GM11168 (cell line): ENCODE data around the gene HSPA12A.

ENCODE experiments used
- in situ Hi-C: fragments of 300-500 bp; cut with MboI; formaldehyde crosslinking; loops from one replicate; pipeline ENCODE4 v1.12.0; 2022; ENCODE audit warnings: low sequenced_read_pairs; ENCODE audit not compliant: unreplicated experiment

HSPA12A gene

GRCh38 chr10:116771959-116772585, 29.7 kb upstream of the HSPA12A start:
- in situ Hi-C loops: no loop called here

GRCh38 chr10:116771101-116771958, 29.0 kb upstream of the HSPA12A start:
- in situ Hi-C loops: no loop called here

GRCh38 chr10:116770281-116770680, 27.9 kb upstream of the HSPA12A start:
- in situ Hi-C loops: no loop called here

GRCh38 chr10:116769791-116770190, 27.4 kb upstream of the HSPA12A start:
- in situ Hi-C loops: no loop called here

GRCh38 chr10:116769368-116769767, 27.0 kb upstream of the HSPA12A start:
- in situ Hi-C loops: no loop called here

GRCh38 chr10:116768786-116769185, 26.4 kb upstream of the HSPA12A start:
- in situ Hi-C loops: no loop called here

DNA sequence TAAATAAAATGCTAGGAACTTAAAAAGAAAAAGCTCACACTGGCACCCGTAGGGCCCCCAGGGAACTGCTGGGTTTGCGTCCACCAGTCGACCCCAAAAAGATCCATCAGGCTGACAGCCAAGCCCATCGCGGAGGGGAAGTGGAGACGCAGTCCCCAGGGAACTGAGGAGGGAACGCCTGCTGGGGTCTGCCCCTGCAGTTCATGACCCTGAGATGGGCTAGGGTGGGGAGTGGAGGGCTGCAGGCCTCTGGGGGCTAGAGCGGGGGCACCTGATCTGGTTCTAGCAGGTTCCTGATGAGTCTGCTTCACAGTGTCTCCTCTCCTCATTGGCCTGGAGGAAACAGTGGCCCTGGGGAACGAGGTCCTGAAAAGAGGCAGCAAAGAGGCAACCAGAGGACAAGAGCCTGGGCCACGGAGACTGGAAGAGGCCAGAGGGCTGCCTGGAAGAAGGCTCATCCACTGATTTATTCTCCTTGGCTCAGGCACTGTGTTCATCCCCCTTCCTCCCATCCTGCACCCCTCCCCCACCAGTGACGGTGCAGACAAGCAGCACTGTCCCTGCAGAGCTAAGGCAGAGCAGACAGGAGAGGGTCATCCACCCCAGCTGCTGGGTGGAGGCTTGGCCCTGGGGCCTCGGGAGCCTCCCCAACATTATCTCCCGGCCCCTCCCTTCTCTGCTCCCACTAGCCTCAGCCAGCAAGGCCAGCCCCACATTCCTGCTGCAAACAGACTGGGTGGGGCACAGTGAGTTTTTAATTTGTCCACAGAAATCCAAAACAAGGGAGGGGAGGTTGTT, 24.7 kb upstream of the HSPA12A start:
- in situ Hi-C loops: no loop called here

- in situ Hi-C loops: no loop called here
Measured at GRCh38 chr10:116766241-116766827, 24.0 kb upstream of the HSPA12A start.

- in situ Hi-C loops: no loop called here
Measured at GRCh38 chr10:116765648-116766081, 23.3 kb upstream of the HSPA12A start.

GRCh38 chr10:116764979-116765378, 22.6 kb upstream of the HSPA12A start:
- in situ Hi-C loops: no loop called here

GRCh38 chr10:116763440-116763839, 21.1 kb upstream of the HSPA12A start:
- in situ Hi-C loops: no loop called here

- in situ Hi-C loops: no loop called here
Measured at GRCh38 chr10:116761883-116762282, 19.5 kb upstream of the HSPA12A start.

DNA sequence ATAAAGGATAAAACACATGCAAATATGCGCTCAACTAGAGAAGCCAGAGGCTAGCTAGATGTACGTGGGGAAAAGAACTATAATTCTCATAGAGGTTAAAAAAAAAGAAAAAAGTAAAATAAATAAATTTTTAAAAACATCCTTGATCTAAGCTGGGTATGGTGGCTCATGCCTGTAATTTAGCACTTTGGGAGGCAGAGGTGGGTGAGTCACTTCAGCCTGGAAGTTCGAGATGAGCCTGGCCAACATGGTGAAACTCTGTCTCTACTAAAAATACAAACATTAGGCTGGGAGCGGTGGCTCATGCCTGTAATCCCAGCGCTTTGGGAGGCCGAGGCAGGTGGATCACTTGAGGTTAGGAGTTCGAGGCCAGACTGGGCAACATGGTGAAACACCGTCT, 18.6 kb upstream of the HSPA12A start:
- in situ Hi-C loops: no loop called here

GRCh38 chr10:116757246-116757645, 14.9 kb upstream of the HSPA12A start:
- in situ Hi-C loops: no loop called here

GRCh38 chr10:116756277-116756676, 13.9 kb upstream of the HSPA12A start:
- in situ Hi-C loops: no loop called here

- in situ Hi-C loops: no loop called here
Measured at GRCh38 chr10:116753759-116754158, 11.4 kb upstream of the HSPA12A start.

GRCh38 chr10:116752969-116753665, 10.8 kb upstream of the HSPA12A start:
- in situ Hi-C loops: no loop called here

DNA sequence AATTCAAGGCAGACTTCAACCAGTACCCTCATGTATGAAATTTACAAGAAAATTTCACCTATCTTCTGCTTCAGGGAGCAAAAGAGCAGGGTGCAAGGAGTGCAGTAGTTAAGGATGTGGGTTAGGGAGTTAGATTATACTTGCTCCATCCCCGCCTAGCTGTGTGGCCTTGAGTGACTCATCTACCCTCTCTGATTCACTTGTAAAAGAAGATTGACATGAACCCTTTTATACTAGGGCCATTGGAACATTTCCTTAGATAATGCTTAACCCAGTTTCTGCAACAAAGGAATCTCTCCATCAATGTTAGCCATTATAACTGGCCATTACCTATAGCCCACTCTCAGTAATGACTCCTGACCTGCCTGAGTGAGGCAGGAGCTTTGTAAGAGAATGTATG, 10.2 kb upstream of the HSPA12A start:
- in situ Hi-C loops: no loop called here

GRCh38 chr10:116748471-116748870, 6.1 kb upstream of the HSPA12A start:
- in situ Hi-C loops: no loop called here

- in situ Hi-C loops: no loop called here
Measured at GRCh38 chr10:116748041-116748440, 5.7 kb upstream of the HSPA12A start.
